Thymus (tissue), 11 donors: ENCODE data around the gene SLC6A4. TPM values are rescaled to one million over a fixed set of nuclear protein-coding genes. Genes with fewer than 3 reads are reported as not detected.
"Not testable (repeated sequence)": the region's sequence is repeated elsewhere in the genome, so short reads cannot be mapped to it uniquely, and the experiment has no call there.

ENCODE experiments used
- DNase-seq, 9 donors: peaks; one replicate each; pipeline ENCODE4 v3.0.0-alpha.2; 2013; ENCODE audit warnings: low spot score in 9 of 9, low read depth in 6 of 9, missing footprints in 1 of 9
- H3K27ac ChIP-seq, 2 donors: one replicate each; pipeline ENCODE4 v1.5.1; 2013; ENCODE audit warnings: control low read depth in 1 of 2, low read depth in 1 of 2, low read length in 1 of 2, mild to moderate bottlenecking in 1 of 2, moderate library complexity in 1 of 2
- H3K27me3 ChIP-seq, 2 donors: one replicate each; pipeline ENCODE4 v1.5.1; 2013; ENCODE audit warnings: low read length in 1 of 2; ENCODE audit not compliant: control insufficient read depth in 2 of 2, insufficient read depth in 1 of 2
- H3K36me3 ChIP-seq, 2 donors: one replicate each; pipeline ENCODE4 v1.5.1; 2013; ENCODE audit warnings: low read length in 1 of 2, mild to moderate bottlenecking in 1 of 2, moderate library complexity in 1 of 2; ENCODE audit not compliant: control insufficient read depth in 2 of 2, insufficient read depth in 2 of 2
- H3K4me1 ChIP-seq, 2 donors: one replicate each; pipeline ENCODE4 v1.5.1; 2013; ENCODE audit warnings: low read length in 2 of 2; ENCODE audit not compliant: control insufficient read depth in 2 of 2, insufficient read depth in 2 of 2
- H3K4me3 ChIP-seq, 2 donors: one replicate each; pipeline ENCODE4 v1.5.1; 2013; ENCODE audit warnings: low read length in 2 of 2, control low read depth in 1 of 2, mild to moderate bottlenecking in 1 of 2
- H3K9me3 ChIP-seq, 2 donors: one replicate each; pipeline ENCODE4 v1.5.1; 2013; ENCODE audit warnings: low read length in 1 of 2, mild to moderate bottlenecking in 1 of 2; ENCODE audit not compliant: control insufficient read depth in 2 of 2, insufficient read depth in 1 of 2
- WGBS: extraction: QIAGEN DNeasy Blood & Tissue Kit; methylation state at CpG from one replicate; pipeline ENCODE4 v1.1.7; 2013; 5-methylcytosine and 5-hydroxymethylcytosine counted together
- polyA plus RNA-seq: library from polyadenylated mRNA; stranded (reverse); fragments of 200-250 nt; gene quantifications from one replicate; pipeline ENCODE4 v1.2.3, GENCODE V29; 2013
- total RNA-seq: library from RNA; stranded (reverse); fragments of 120-200 nt; gene quantifications from one replicate; pipeline ENCODE4 v1.2.4, GENCODE V29; 2013
- donor health status: healthy.

SLC6A4 gene
- total and polyA plus RNA-seq, 2 donors = 0.14 to 0.19 TPM

DNA sequence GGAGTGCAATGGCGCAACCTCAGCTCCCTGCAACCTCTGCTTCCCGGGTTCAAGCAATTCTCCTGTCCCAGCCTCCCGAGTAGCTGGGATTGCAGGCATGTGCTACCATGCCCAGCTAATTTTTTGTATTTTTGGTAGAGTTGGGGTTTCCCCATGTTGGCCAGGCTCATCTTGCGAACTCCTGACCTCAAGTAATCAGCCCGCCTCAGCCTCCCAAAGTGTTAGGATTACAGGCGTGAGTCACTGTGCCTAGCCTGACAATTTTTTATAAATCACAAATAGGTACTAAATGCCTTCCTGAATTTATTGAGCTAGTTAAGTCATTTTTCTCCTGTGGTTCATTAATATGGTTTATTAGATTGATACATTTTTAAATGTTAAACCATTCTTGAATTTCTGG is 87.6 kb downstream of the SLC6A4 start:
- not testable (repeated sequence) for H3K27me3 ChIP-seq, H3K36me3 ChIP-seq, H3K4me1 ChIP-seq, H3K9me3 ChIP-seq, H3K27ac ChIP-seq, DNase-seq, H3K4me3 ChIP-seq
- WGBS = 96% methylated on average over 6 of the region's 6 CpGs

Other genes with a start within 250 kb of the SLC6A4 start
- 7.8 TPM for gene NSRP1, start 118.9 kb downstream of the SLC6A4 start, total RNA-seq
- gene NSRP1, start 118.9 kb downstream of the SLC6A4 start, polyA plus RNA-seq = 34.3 TPM
- 37.6 TPM for gene BLMH, start 56.2 kb upstream of the SLC6A4 start, total RNA-seq
- gene BLMH, start 56.2 kb upstream of the SLC6A4 start, polyA plus RNA-seq = 33.3 TPM
- gene TMIGD1, start 98.4 kb upstream of the SLC6A4 start, total RNA-seq = not detected
- gene TMIGD1, start 98.4 kb upstream of the SLC6A4 start, polyA plus RNA-seq = not detected
- gene CPD, start 143.2 kb upstream of the SLC6A4 start, total RNA-seq = 14.3 TPM
- 11.2 TPM for gene CPD, start 143.2 kb upstream of the SLC6A4 start, polyA plus RNA-seq
- gene GOSR1, start 241.7 kb upstream of the SLC6A4 start, total RNA-seq = 26.2 TPM
- gene GOSR1, start 241.7 kb upstream of the SLC6A4 start, polyA plus RNA-seq = 22.2 TPM